ENCODE data around the gene ATP2B2. TPM values are rescaled to one million over a fixed set of nuclear protein-coding genes. Genes with fewer than 3 reads are reported as not detected.

ATP2B2 gene
- total RNA-seq, 1 donor from 2014 or later = not detected

DNA sequence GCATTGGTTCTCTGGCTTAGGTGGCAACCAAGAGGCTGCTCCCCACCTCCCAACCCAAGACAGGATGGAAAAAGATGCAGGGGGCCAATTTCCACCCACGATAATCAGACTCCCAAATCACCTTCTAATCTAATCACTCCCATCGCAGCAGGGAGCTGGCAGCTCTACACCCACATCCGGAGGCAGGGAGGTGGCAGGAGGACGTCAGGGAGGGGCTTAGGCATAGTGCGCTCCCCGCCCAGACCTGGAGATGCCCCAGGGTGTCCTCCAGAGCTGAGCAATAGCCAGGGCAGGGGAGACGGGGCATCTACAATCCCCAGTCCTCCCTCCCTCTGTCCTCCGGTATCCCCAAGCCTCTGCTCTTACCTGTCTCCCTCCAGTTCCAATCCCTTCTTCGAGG is 114.0 kb downstream of the ATP2B2 start:
- no peak for DNase-seq

DNA sequence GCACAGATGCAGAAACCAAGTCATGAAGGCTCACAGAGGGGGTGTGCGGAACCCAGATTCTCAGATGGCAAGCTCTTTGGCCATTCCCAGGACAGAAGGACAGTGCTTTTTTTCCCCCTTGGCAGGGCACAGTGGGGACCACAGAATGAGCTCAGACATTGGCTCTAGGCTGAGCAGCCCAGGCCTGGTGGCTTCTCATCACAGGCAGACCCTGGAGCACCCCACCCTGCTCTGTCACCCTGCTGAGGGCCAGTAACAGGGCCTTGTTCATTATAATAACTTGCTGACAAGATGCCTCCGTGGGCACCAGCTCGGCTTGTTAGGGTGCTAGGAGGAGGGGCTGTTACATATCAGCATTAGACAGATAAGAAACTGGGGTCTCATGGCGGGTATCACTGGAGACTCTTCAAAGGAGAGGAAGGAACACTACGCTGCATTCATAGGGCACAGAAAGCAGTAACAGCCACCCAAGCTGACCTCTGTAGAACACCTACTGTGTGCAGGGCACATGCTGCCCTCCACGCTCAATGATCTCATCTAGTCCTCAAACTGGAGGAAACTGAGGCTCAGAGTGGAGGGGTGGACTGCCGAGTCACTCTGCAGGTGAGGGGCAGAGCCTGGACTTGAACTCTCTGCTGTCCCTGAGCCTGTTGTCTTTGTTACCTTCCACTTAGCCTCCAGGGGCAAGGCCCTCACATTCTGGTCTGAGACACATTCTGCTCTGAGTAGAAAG is 114.6 kb downstream of the ATP2B2 start:
- Histone ChIP-seq H3K9me3 (replicated peaks) (peaks cover 38% of the 10 kb centered on the region), H3K36me3 (no peaks in the 10 kb centered on the region), H3K27ac (replicated peaks) (no peak overlapping the region), H3K4me3 (no peak overlapping the region), H3K4me1 (no peaks in the 10 kb centered on the region), H3K27me3 (ENCODE audit: low read depth) (peaks cover 7% of the 10 kb centered on the region)
- DNase-seq = no peak
- TF ChIP-seq, protein P1, sequence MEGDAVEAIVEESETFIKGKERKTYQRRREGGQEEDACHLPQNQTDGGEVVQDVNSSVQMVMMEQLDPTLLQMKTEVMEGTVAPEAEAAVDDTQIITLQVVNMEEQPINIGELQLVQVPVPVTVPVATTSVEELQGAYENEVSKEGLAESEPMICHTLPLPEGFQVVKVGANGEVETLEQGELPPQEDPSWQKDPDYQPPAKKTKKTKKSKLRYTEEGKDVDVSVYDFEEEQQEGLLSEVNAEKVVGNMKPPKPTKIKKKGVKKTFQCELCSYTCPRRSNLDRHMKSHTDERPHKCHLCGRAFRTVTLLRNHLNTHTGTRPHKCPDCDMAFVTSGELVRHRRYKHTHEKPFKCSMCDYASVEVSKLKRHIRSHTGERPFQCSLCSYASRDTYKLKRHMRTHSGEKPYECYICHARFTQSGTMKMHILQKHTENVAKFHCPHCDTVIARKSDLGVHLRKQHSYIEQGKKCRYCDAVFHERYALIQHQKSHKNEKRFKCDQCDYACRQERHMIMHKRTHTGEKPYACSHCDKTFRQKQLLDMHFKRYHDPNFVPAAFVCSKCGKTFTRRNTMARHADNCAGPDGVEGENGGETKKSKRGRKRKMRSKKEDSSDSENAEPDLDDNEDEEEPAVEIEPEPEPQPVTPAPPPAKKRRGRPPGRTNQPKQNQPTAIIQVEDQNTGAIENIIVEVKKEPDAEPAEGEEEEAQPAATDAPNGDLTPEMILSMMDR (IDR thresholded peaks at IDR 0.05; ENCODE audit: borderline replicate concordance) = no peak
- intact Hi-C loops (cut with micrococcal nuclease) = no loop called here

More for the DNA sequence above, 114.0 kb downstream of the ATP2B2 start:
- Histone ChIP-seq H3K36me3 (no peaks in the 10 kb centered on the region), H3K9me3 (replicated peaks) (peaks cover 37% of the 10 kb centered on the region), H3K27ac (replicated peaks) (no peak overlapping the region), H3K27me3 (ENCODE audit: low read depth) (peaks cover 3% of the 10 kb centered on the region), H3K4me1 (no peaks in the 10 kb centered on the region), H3K4me3 (no peak overlapping the region)
- TF ChIP-seq, protein P1 (IDR thresholded peaks at IDR 0.05; ENCODE audit: borderline replicate concordance) = no peak
- intact Hi-C loops (cut with micrococcal nuclease) = no loop called here

DNA sequence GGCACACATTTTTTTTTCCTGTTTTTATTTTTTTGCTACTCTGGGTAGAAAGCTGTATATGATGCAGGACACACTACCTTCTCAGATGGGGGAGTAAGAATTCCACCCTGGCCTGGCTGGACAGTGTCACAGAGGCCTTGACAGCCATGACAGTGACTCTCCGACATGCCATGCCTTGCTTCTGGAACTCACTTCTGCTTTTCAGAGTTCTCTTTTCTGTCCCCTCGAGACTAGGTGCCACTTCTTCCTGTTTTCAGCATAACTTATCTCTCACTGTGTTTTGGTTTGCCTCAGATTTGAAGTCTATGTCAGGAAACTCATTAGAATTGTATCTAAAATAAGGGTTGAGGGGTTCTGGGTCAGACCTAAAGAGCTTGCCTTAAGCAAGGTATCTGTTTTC is 115.4 kb downstream of the ATP2B2 start:
- Histone ChIP-seq H3K36me3 (no peaks in the 10 kb centered on the region), H3K4me1 (no peaks in the 10 kb centered on the region), H3K27me3 (ENCODE audit: low read depth) (peaks cover 7% of the 10 kb centered on the region), H3K4me3 (no peak overlapping the region), H3K27ac (replicated peaks) (no peak overlapping the region), H3K9me3 (replicated peaks) (peaks cover 38% of the 10 kb centered on the region)
- no peak for DNase-seq
- intact Hi-C loops (cut with micrococcal nuclease) = no loop called here
- TF ChIP-seq, protein P1 (IDR thresholded peaks at IDR 0.05; ENCODE audit: borderline replicate concordance) = no peak

DNA sequence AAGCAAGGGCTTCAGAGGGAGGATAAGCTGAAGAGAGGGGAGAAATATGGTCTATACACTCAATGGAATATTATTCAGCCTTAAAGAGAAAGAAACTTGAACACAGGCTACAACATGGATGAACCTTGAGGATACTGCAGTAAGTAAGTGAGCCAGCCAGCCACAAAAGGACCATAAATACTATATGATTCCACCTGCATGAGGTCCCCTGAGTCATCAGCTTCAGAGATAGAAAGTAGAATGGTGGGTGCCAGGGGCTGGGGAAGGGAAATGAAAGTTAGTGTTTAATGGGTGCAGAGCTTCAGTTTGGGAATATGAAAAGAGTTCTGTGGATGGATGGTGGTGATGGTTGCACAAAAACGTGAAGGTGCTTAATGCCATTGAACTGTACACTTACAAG is 116.0 kb downstream of the ATP2B2 start:
- H3K27ac ChIP-seq (replicated peaks) = no peak overlapping the region
- DNase-seq = no peak
- peaks cover 38% of the 10 kb centered on the region for H3K9me3 ChIP-seq (replicated peaks)
- intact Hi-C loops (cut with micrococcal nuclease) = no loop called here
- no peaks in the 10 kb centered on the region for H3K36me3 ChIP-seq
- no peaks in the 10 kb centered on the region for H3K4me1 ChIP-seq
- TF ChIP-seq, protein P1 (IDR thresholded peaks at IDR 0.05; ENCODE audit: borderline replicate concordance) = no peak
- peaks cover 7% of the 10 kb centered on the region for H3K27me3 ChIP-seq (ENCODE audit: low read depth)
- no peak overlapping the region for H3K4me3 ChIP-seq

DNA sequence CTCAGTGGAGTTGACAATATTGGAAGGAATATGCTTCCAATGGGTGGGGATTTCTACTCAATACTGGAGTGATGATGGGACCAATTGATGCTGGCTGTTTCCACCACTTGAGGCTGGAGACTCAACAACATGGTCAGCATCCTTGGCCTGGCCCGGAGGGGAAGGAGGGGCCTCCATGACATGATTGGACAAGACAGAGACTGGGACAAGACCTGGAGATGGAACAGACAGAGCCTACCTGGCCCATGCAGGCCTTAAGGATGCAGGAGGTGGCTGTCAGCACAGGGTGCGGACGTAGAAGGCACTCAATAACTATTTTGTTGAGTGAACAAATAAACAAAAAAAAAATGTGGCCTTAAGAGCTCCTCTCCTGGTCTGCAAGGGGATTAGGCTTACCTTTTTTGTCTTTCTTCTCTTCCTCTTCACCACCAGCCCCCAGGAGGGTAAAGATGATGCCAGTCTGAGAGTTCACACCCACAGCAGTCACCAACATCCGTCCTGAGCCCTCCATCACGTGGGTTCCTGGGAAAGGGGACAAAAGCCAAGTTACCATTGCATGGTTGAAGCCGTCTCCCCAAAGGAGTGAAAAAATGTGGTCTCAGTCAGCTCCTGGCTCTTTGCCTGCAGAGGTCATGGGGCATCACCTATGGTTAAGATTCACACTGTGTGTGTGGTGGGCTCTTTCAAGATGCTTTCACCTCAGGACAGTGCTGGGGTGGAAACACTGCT is 117.3 kb downstream of the ATP2B2 start:
- intact Hi-C loops (cut with micrococcal nuclease) = no loop called here
- Histone ChIP-seq H3K36me3 (no peaks in the 10 kb centered on the region), H3K4me3 (no peak overlapping the region), H3K9me3 (replicated peaks) (peaks cover 38% of the 10 kb centered on the region), H3K27ac (replicated peaks) (no peak overlapping the region), H3K4me1 (no peaks in the 10 kb centered on the region), H3K27me3 (ENCODE audit: low read depth) (peaks cover 13% of the 10 kb centered on the region)
- DNase-seq = no peak
- TF ChIP-seq, protein P1 (IDR thresholded peaks at IDR 0.05; ENCODE audit: borderline replicate concordance) = no peak
